Measurements from ENCODE around the gene WNT6. TPM values are rescaled to one million over a fixed set of nuclear protein-coding genes. Genes with fewer than 3 reads are reported as not detected.
A peak's percentile ranks its signal among the peaks of the same experiment; 100 is the strongest.

Gene WNT6
- total RNA-seq, 2 donors from 2014 or later: not detected

DNA sequence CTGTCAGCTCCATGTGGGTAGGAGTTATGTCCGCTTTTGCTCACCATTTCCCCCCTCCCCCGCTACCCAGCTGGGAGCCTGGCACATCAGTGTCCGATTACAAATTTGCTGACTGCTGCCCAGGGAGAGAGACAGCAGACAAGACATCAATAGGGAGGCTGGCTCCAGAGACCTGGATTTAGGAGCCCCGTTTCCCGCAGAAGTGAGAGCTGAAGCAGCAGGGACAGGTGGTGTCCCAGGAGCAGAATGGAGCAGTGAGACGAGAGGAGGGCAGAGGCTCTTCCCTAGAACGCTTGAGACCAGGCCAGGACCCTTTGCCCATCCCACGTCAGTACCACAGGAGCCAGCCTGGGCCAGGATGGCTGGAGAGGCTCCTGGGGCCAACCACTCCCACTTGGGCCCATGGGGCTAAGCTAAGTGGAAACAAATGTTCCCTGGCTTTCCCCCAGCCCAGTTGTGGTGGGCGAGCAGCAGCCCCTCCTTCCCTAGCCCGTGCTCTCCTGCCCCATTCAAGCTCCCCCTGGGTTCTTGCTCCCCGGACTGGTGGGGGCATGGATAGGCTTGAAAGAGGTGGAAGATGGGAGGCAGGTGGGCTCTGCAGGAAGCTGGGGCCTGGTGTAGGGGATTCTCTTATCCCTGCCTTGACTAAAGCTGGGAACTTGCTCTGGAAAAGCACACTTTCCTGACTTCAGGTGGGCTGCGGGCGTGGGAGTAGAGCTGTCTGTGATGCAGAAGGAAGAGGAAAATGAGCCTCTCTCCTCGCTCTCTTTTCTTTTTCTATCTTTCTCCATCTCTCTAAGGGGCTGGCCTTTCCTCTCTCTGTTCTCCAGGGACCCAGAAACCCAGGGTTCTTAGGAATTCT, 4.1 kb upstream of the WNT6 start:
- Mint-ChIP-seq H3K4me3 (no peak overlapping the region), H3K36me3 (ENCODE audit: low read depth) (no peaks in the 10 kb centered on the region), H3K27me3 (ENCODE audit: insufficient read depth) (peaks cover 82% of the 10 kb centered on the region), H3K27ac (no peak overlapping the region), H3K9me3 (no peaks in the 10 kb centered on the region), H3K4me1 (peaks cover 9% of the 10 kb centered on the region)
- H3K9me3 ChIP-seq (ENCODE audit: control insufficient read depth, low read length): no peaks in the 10 kb centered on the region
- no peak overlapping the region for H3K9ac ChIP-seq (ENCODE audit: extremely low read depth, low read length, poor library complexity, severe bottlenecking)
- WGBS, 2 experiments (ENCODE audit: insufficient coverage in 1 of 2, insufficient read length in 1 of 2): 59 to 72% methylated on average over 6 to 14 of the region's 14 CpGs
- H3K27me3 ChIP-seq (ENCODE audit: control insufficient read depth, insufficient read depth, low read length, poor library complexity, severe bottlenecking): peaks cover 74% of the 10 kb centered on the region
- peak; percentile 45 for DNase-seq
- H3K4me3 ChIP-seq (ENCODE audit: low read length): no peak overlapping the region
- TF ChIP-seq, protein P1, sequence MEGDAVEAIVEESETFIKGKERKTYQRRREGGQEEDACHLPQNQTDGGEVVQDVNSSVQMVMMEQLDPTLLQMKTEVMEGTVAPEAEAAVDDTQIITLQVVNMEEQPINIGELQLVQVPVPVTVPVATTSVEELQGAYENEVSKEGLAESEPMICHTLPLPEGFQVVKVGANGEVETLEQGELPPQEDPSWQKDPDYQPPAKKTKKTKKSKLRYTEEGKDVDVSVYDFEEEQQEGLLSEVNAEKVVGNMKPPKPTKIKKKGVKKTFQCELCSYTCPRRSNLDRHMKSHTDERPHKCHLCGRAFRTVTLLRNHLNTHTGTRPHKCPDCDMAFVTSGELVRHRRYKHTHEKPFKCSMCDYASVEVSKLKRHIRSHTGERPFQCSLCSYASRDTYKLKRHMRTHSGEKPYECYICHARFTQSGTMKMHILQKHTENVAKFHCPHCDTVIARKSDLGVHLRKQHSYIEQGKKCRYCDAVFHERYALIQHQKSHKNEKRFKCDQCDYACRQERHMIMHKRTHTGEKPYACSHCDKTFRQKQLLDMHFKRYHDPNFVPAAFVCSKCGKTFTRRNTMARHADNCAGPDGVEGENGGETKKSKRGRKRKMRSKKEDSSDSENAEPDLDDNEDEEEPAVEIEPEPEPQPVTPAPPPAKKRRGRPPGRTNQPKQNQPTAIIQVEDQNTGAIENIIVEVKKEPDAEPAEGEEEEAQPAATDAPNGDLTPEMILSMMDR (conservative IDR thresholded peaks at IDR 0.05): no peak
- no peak overlapping the region for H3K27ac ChIP-seq (ENCODE audit: low read depth, low read length)
- no peaks in the 10 kb centered on the region for H3K36me3 ChIP-seq (ENCODE audit: control insufficient read depth, insufficient read depth, low read length)
- peaks cover 7% of the 10 kb centered on the region for H3K4me1 ChIP-seq (ENCODE audit: control insufficient read depth, insufficient read depth, low read length)

- Histone ChIP-seq H3K9me3 (ENCODE audit: control insufficient read depth, low read length) (no peaks in the 10 kb centered on the region), H3K9ac (ENCODE audit: extremely low read depth, low read length, poor library complexity, severe bottlenecking) (no peak overlapping the region), H3K27ac (ENCODE audit: low read depth, low read length) (no peak overlapping the region), H3K4me3 (ENCODE audit: low read length) (no peak overlapping the region), H3K27me3 (ENCODE audit: control insufficient read depth, insufficient read depth, low read length, poor library complexity, severe bottlenecking) (peaks cover 82% of the 10 kb centered on the region), H3K36me3 (ENCODE audit: control insufficient read depth, insufficient read depth, low read length) (no peaks in the 10 kb centered on the region), H3K4me1 (ENCODE audit: control insufficient read depth, insufficient read depth, low read length) (peaks cover 8% of the 10 kb centered on the region)
- Mint-ChIP-seq H3K9me3 (no peaks in the 10 kb centered on the region), H3K4me1 (peaks cover 13% of the 10 kb centered on the region), H3K27ac (no peak overlapping the region), H3K4me3 (no peak overlapping the region), H3K36me3 (ENCODE audit: low read depth) (no peaks in the 10 kb centered on the region), H3K27me3 (ENCODE audit: insufficient read depth) (peaks cover 86% of the 10 kb centered on the region)
- TF ChIP-seq, protein P1 (conservative IDR thresholded peaks at IDR 0.05): no peak
- DNase-seq: peak; percentile 47
- WGBS, 2 experiments (ENCODE audit: insufficient coverage in 1 of 2, insufficient read length in 1 of 2): 47 to 59% methylated on average over 8 to 12 of the region's 12 CpGs
Observed at GRCh38 chr2:218856167-218856895, 3.3 kb upstream of the WNT6 start.

DNA sequence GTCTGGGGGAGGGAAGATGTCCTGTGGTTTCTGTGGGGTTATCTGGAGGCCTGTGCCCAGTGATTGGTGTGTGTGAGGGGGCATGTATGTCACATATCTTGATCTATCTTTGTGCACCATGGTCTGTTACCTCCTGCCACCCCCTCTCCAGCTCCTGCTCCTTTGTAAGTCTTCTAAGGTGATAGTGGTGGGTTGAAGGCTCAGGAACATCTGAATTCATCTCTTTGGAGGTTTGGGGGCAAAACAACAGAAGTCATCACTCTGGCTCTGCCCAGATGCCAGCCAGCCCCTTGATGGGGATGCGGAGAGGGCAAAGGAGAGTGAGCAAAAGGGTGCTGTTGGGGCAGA, 2.7 kb upstream of the WNT6 start:
- no peaks in the 10 kb centered on the region for H3K9me3 ChIP-seq (ENCODE audit: control insufficient read depth, low read length)
- H3K27me3 ChIP-seq (ENCODE audit: control insufficient read depth, insufficient read depth, low read length, poor library complexity, severe bottlenecking): peaks cover 88% of the 10 kb centered on the region
- peaks cover 89% of the 10 kb centered on the region for H3K27me3 Mint-ChIP-seq (ENCODE audit: insufficient read depth)
- H3K36me3 Mint-ChIP-seq (ENCODE audit: low read depth): no peaks in the 10 kb centered on the region
- H3K9me3 Mint-ChIP-seq: no peaks in the 10 kb centered on the region
- no peak overlapping the region for H3K27ac Mint-ChIP-seq
- 93% methylated on average over 1 of the region's 1 CpG; no CpG with 5 or more reads in 1 of the 2 experiments for WGBS, 2 experiments (ENCODE audit: insufficient coverage in 1 of 2, insufficient read length in 1 of 2)
- DNase-seq: no peak
- no peak overlapping the region for H3K9ac ChIP-seq (ENCODE audit: extremely low read depth, low read length, poor library complexity, severe bottlenecking)
- peaks cover 8% of the 10 kb centered on the region for H3K4me1 ChIP-seq (ENCODE audit: control insufficient read depth, insufficient read depth, low read length)
- H3K4me3 ChIP-seq (ENCODE audit: low read length): no peak overlapping the region
- no peak overlapping the region for H3K27ac ChIP-seq (ENCODE audit: low read depth, low read length)
- TF ChIP-seq, protein P1 (conservative IDR thresholded peaks at IDR 0.05): no peak
- H3K4me3 Mint-ChIP-seq: no peak overlapping the region
- peaks cover 13% of the 10 kb centered on the region for H3K4me1 Mint-ChIP-seq
- H3K36me3 ChIP-seq (ENCODE audit: control insufficient read depth, insufficient read depth, low read length): no peaks in the 10 kb centered on the region

Data from endodermal cell (in vitro differentiated cells).